H1 (cell line): ENCODE measurements around the gene XAB2. TPM values are rescaled to one million over a fixed set of nuclear protein-coding genes. Genes with fewer than 3 reads are reported as not detected.

Experiments used
- SAP30 ChIP-seq: fragments of 300-600 bp; sonication (generic); IDR thresholded peaks from 2 replicates; pipeline ENCODE4 v1.7.1; 2012; ENCODE audit warnings: low read length, moderate library complexity, mild to moderate bottlenecking, inconsistent platforms; ENCODE audit not compliant: insufficient read depth, insufficient replicate concordance
- polyA plus RNA-seq, 7 experiments: library from polyadenylated mRNA; depleted of rRNA in 3 of 7; stranded (reverse) in 5 of 7; unstranded in 2 of 7; fragments of >200 nt in 5 of 7; fragments of 200-250 nt in 2 of 7; gene quantifications; 1 replicate in 5 of 7; 2 replicates in 1 of 7; 4 replicates in 1 of 7; pipeline versions ENCODE4 v1.2.1 to v1.2.3, GENCODE V29; 2011 to 2013; ENCODE audit warnings: missing spikeins in 2 of 7, mixed read lengths in 2 of 7
- total RNA-seq: library from RNA; stranded (reverse); fragmentation: NEBNext Ultra II Directional; extraction: Animal tissue kit (Norgen Biotek cat#: 25700); gene quantifications from 2 replicates; pipeline ENCODE4 v1.2.1, GENCODE V29; 2021

Gene XAB2
- total and polyA plus RNA-seq, 2 of the 8 experiments (the other 6 are each of a cell fraction or from before 2014, with no cell fraction given), result 48.2 to 49.4 TPM

- TF ChIP-seq SAP30, result no peak
Measured at GRCh38 chr19:7670790-7671189, 41.4 kb upstream of the XAB2 start (continued).
